Adipocyte (in vitro differentiated cells): ENCODE measurements around the gene IFFO2.

Source experiments
- DNase-seq: peaks from one replicate; pipeline ENCODE4 v3.0.0-alpha.2; 2015; ENCODE audit warnings: low read depth
- H3K27me3 ChIP-seq: replicated peaks from 2 replicates; pipeline ENCODE4 v1.7.0; 2013; ENCODE audit warnings: mild to moderate bottlenecking, low read length, moderate library complexity; ENCODE audit not compliant: control insufficient read depth, insufficient read depth
- H3K36me3 ChIP-seq: 2 replicates; pipeline ENCODE4 v1.7.0; 2013; ENCODE audit warnings: low read length, mild to moderate bottlenecking, moderate library complexity; ENCODE audit not compliant: control insufficient read depth, insufficient read depth, severe bottlenecking
- H3K4me1 ChIP-seq: 2 replicates; pipeline ENCODE4 v1.7.0; 2013; ENCODE audit warnings: mild to moderate bottlenecking, low read length, moderate library complexity; ENCODE audit not compliant: control insufficient read depth, insufficient read depth
- H3K4me3 ChIP-seq: 2 replicates; pipeline ENCODE4 v1.7.0; 2013; ENCODE audit warnings: mild to moderate bottlenecking, low read length, moderate library complexity
- H3K9ac ChIP-seq: 2 replicates; pipeline ENCODE4 v1.7.0; 2013; ENCODE audit warnings: mild to moderate bottlenecking, low read length, moderate library complexity
- H3K9me3 ChIP-seq: 2 replicates; pipeline ENCODE4 v1.7.0; 2013; ENCODE audit warnings: mild to moderate bottlenecking, low read length, moderate library complexity; ENCODE audit not compliant: control insufficient read depth

Gene IFFO2

DNA sequence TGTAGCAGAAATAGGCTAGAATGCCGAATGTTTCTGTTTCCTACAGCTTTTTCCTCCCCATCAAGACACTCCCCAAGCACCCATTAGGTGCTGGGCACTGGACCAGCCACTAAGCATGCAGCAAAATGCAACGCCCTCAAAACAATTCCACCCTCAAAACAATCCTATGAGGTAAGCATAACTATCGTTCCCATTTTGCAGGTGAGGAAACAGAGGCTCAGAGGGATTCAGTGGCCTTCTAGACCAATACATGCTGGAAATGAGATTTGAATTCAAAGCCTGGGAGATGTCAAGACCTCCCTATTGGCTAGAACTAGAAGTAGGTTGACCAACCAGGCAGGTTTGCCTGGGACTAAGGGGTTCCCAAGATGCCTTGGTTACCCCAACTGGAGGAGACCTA, 43.9 kb downstream of the IFFO2 start:
- Histone ChIP-seq H3K9ac (no peak overlapping the region), H3K4me1 (peaks cover 22% of the 10 kb centered on the region), H3K4me3 (no peak overlapping the region), H3K9me3 (no peaks in the 10 kb centered on the region), H3K36me3 (peaks cover 36% of the 10 kb centered on the region), H3K27me3 (no peaks in the 10 kb centered on the region)
- no peak for DNase-seq

DNA sequence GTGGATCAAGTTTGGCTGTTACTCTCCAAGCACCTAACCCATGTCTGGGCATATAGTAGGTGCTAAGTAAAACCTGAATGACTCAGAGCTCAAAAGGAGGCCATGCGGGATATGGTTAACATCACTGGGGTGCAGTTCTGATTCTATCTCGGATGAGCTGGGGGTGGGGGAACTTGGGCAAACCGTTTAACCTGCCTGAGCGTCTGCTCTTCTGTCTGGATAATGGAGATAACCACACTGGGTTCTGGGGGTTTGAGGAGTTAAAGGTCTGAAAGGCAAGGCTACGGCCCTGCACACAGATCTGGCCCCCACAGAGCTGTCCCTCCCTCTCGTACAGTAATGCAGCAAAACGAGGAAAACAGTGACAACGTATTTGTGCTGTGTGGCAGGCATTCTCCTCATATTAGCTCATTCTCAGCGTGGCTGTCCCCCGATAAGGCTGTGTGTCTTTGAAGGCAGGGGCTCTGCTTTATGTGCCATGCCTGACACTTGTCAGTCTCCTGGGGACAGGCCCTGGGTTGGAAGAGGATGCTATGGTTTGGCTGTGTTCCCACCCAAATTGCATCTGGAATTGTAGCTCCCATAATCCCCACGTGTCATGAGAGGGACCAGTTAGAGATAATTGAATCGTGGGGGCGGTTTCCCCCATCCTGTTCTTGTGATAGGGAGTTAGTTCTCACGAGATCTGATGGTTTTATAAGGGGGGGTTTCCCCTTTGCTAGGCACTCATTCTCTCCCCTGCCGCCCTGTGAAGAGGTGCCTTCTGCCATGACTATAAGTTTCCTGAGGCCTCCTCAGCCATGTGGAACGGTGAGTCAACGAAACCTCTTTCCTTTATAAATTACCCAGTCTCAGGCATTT, 47.3 kb downstream of the IFFO2 start:
- no peaks in the 10 kb centered on the region for H3K9me3 ChIP-seq
- no peaks in the 10 kb centered on the region for H3K27me3 ChIP-seq
- H3K9ac ChIP-seq = no peak overlapping the region
- H3K4me1 ChIP-seq = peaks cover 18% of the 10 kb centered on the region
- DNase-seq = no peak
- peaks cover 37% of the 10 kb centered on the region for H3K36me3 ChIP-seq
- H3K4me3 ChIP-seq = no peak overlapping the region

DNA sequence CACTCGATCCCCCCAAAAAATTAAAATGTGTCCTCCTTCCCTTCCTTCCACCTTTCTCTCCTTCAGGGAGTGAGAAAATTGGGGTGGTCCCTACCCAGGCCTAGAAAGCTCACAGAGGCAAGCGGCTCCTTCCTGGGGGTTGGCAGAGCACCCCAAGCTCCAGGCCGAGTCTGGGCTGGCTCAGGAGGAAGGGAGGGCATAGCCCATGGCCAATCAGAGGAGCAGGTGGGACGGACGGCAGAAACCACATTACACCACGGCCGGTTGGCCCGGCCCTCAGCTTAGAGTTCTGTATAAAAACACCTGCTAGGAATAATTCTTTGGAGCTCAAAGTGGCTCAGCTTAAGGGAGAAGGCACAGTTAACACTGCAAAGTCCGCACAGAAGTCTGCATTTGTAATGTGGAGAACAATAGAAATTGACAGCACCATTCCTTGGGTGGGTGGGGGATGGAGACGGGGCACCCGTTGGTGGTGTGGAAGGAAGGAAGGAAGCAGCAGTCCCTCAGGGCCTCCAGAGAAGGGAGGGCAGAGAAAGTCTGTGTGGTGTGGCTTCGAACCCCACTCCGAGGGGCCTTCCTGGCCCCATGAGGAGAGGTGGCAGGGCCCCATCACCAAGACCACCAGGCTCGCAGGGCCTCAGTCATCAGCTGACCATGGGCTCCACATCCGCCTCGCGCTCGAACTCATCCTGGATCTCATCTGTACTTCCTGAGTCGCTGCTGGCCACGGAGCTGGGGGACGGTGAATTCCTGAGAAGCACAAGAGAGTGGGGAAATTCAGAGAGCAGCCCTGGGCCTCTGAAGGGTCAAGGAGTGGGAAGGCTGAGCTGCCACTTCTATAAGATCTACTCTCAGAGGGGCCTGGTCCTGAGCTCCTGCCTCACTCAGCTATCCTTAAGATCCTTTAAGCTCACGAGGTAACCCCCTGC, 48.3 kb downstream of the IFFO2 start:
- Histone ChIP-seq H3K9ac (peak overlapping the region; percentile 5), H3K4me3 (no peak overlapping the region), H3K27me3 (no peaks in the 10 kb centered on the region), H3K9me3 (no peaks in the 10 kb centered on the region), H3K4me1 (peaks cover 16% of the 10 kb centered on the region), H3K36me3 (peaks cover 37% of the 10 kb centered on the region)
- no peak for DNase-seq

DNA sequence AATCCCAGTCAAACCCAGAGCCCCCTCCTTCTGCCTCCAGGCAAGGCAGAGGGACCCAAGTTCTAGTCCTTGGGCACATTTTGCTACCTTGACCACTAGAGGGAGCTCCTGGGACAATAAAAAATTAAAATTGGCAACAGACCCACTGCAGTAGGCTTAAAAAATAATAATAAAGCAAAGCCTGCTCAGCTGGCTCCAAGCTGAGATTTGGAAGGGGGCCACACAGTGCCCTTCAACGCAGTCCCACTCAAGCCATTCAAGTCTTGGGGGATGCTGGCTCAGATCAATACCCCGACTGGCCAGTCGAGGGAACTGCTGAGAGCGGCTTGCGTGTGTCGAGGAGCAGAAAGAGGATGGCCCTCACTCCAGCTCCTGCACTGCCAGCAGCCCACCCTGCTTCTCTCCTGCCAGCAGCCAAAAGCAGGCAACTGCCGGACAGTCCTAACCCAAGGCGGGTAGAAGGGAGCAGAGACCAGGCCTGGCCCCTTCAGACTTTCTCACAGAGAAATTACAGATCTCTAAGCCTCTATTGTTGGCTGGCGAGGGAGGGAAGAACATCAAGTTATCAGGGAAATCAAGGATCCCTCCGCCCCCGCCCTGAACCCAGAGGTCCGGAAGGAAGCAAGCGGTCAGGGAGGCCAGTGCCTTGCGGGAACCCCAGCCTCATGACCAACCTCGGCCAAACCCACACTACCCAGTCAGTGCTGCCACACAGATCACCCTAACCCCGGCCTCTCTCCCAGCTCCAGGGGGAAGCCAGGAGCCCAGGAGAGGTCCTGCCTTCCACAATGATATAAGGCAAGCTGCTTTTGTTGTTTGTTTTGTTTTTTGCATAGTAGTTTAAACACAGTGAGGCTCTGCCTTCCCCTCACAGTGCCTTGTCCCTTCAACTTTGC, 49.2 kb downstream of the IFFO2 start:
- peaks cover 37% of the 10 kb centered on the region for H3K36me3 ChIP-seq
- H3K4me1 ChIP-seq = peaks cover 12% of the 10 kb centered on the region
- DNase-seq = peak; percentile 87
- no peaks in the 10 kb centered on the region for H3K9me3 ChIP-seq
- no peaks in the 10 kb centered on the region for H3K27me3 ChIP-seq
- H3K9ac ChIP-seq = peak overlapping the region; percentile 5
- no peak overlapping the region for H3K4me3 ChIP-seq

DNA sequence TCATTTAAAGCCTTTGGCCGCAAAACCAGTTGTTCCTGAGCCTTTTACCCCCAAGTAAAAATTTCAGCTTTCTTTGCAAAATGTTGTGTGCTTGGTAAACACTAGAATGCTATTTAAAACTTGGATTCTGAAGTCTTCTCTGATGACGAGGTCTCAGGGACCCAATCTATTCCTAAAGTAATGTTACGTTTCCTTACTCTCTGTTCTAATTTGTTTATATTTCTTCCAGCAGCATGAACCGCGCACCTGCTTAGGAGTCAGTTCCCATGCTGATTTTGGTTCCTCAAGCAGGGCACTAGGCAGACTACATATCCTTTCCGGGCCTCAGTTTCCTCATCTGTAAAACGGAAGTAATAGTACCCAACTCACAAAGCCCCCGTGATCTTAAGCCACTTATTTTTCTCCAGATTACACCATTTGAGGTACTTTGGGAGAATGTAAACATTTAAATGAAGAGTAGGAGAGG, 53.2 kb downstream of the IFFO2 start:
- Histone ChIP-seq H3K4me3 (peak overlapping the region; percentile 96), H3K9me3 (no peaks in the 10 kb centered on the region), H3K36me3 (peaks cover 9% of the 10 kb centered on the region), H3K9ac (peak overlapping the region; percentile 93), H3K4me1 (peaks cover 29% of the 10 kb centered on the region), H3K27me3 (no peaks in the 10 kb centered on the region)
- DNase-seq = no peak

DNA sequence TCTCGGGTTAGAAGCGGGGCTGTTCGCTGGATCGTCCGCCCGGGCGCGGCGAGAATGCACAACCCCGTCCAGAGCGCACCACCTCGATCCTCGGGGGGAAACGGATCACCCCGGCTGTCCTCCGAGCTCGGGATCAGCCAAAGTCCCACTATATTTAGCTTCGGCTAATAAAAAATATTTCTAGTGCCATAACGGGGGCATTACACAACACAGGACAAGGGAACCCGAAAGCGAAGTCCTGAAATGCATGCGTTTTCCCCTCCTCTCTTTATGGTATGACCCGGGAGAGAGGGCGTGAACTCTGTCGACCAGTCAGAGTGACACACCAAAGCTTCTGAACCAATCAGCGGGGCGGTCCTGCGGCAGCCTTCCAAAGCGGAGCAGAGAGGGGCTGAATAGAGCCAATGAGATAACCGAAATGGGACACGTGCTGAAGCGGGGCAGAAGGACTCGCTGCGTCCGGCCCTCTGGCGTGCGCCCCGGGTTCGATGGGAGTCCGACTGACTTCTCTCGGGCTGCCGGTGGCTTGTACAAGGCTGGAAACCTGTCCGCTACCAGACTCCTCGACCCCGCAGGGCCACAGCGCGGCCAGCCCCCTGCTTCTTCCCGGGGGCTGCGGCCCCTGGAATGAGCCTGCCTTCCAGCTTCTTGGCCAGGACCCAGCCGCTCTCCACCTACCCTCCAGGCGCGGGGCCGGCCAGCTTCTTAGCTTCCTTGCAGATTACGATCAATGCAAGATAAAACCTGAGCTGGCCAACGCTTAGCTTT, 53.8 kb downstream of the IFFO2 start, which contains the start of gene ALDH4A1:
Gene ALDH4A1, minus strand, starts transcription at position 33 of the 768 bp plus-strand sequence. Its CDS starts 32 bp downstream, at position 1.
- peak; percentile 99 for DNase-seq
- H3K9me3 ChIP-seq = no peaks in the 10 kb centered on the region
- peaks cover 29% of the 10 kb centered on the region for H3K4me1 ChIP-seq
- peak within 1 kb of the TSS; percentile 96 for H3K4me3 ChIP-seq
- H3K36me3 ChIP-seq = peaks cover 3% of the 10 kb centered on the region
- no peaks in the 10 kb centered on the region for H3K27me3 ChIP-seq
- H3K9ac ChIP-seq = peak within 1 kb of the TSS; percentile 93

DNA sequence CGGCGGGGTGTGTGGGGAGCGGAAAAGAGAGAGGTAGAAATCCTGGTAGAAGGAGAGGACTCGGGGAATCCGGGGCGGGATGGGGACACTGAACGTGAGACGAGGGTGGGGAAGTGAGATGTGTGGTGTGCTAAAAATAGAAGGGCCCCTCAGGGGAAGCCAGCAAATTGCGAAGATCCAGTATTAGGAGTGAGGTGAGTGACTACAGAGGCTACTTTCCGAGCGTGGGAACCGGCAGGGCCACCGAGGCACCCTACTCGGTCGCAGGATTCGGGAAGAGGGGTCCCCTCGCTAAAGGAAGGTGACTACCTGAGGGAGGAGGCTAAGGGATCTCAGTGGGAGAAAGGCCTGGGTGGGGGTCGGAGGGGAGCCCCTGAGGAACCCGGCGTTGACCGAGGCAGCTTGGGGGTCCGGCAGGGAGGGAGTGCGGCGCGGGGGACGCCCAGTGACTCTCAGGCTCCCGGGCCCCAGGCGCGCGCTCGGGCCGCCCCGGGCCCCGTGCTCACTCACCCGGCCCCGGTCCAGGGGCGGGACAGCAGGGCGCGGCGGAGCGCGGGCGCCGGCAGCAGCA, 54.4 kb downstream of the IFFO2 start:
- peak overlapping the region; percentile 93 for H3K9ac ChIP-seq
- peaks cover 26% of the 10 kb centered on the region for H3K4me1 ChIP-seq
- peak overlapping the region; percentile 96 for H3K4me3 ChIP-seq
- peak; percentile 72 for DNase-seq
- no peaks in the 10 kb centered on the region for H3K36me3 ChIP-seq
- no peaks in the 10 kb centered on the region for H3K27me3 ChIP-seq
- H3K9me3 ChIP-seq = no peaks in the 10 kb centered on the region

DNA sequence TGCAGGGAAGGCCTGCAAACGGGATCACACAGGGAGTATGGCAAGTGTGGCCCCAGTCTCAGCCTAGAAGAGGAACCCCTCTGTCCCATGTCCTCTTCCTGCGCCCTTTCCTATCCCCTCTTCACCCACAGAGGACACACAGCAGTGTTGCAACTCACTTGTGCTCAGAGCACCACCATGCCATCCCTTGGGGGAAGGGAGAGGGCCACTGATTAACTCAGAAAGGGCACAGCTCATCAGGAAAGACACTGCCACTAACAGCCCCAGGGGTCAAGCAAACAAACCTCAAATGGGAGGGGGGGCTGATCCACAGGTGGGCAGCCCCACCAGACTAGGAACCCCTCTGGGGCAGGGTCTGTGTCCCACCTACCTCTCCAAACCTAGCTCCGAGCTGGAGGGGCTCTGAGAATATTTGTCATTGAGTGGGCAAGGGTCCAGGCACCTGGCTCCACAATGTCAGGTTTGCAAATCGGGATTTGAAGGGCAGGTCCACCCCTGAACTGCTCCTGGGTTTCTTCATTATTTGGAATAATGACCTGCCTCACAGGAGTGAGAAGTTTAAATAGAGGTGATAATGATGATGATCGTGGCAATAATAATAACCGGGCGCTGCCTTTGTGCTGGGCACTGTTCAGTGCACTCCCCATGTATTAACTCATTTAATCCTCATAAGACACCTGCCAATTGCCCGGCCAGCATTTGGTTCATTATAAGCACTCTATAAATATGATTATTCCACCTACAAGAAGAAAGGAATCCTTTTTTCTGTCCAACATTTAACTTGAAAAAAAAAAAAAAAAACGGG, 55.1 kb downstream of the IFFO2 start:
- peaks cover 25% of the 10 kb centered on the region for H3K4me1 ChIP-seq
- peak overlapping the region; percentile 96 for H3K4me3 ChIP-seq
- DNase-seq = peak; percentile 31
- H3K9me3 ChIP-seq = no peaks in the 10 kb centered on the region
- peak overlapping the region; percentile 93 for H3K9ac ChIP-seq
- no peaks in the 10 kb centered on the region for H3K36me3 ChIP-seq
- no peaks in the 10 kb centered on the region for H3K27me3 ChIP-seq

DNA sequence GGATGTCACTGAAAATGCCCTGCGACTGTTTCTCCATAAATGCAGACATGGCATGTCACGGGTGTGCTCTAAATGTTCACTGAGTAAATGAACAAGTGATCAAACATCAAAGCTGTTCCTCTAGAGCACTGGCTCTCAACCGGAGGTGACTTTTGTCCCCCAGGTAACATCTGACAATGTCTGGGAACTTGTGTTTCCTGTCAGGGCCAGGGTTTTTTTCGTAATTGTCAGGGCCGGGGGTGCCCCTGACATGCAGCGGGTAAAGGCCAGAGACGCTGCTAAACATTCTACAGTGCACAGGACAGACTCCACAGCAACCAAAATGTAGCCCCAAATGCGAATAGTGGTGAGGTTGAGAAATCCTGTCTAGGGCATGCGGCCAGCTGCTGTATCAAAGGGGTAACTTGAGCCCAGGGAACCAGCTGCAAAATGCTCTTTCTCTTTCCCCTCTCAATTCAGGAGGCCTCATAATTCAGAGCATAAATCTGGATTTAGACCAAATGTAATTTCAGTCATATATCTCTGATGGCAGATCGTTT, 56.1 kb downstream of the IFFO2 start:
- Histone ChIP-seq H3K36me3 (no peaks in the 10 kb centered on the region), H3K9me3 (no peaks in the 10 kb centered on the region), H3K4me1 (peaks cover 25% of the 10 kb centered on the region), H3K27me3 (no peaks in the 10 kb centered on the region), H3K4me3 (peak overlapping the region; percentile 96), H3K9ac (no peak overlapping the region)
- peak; percentile 92 for DNase-seq
